Measurements from ENCODE around the gene IL1R2. TPM values are rescaled to one million over a fixed set of nuclear protein-coding genes. Genes with fewer than 3 reads are reported as not detected.

Gene IL1R2
- total and polyA plus RNA-seq, 2 of the 8 experiments (the other 6 are each of a cell fraction or from before 2014, with no cell fraction given): 0.06 TPM; not detected in 1

DNA sequence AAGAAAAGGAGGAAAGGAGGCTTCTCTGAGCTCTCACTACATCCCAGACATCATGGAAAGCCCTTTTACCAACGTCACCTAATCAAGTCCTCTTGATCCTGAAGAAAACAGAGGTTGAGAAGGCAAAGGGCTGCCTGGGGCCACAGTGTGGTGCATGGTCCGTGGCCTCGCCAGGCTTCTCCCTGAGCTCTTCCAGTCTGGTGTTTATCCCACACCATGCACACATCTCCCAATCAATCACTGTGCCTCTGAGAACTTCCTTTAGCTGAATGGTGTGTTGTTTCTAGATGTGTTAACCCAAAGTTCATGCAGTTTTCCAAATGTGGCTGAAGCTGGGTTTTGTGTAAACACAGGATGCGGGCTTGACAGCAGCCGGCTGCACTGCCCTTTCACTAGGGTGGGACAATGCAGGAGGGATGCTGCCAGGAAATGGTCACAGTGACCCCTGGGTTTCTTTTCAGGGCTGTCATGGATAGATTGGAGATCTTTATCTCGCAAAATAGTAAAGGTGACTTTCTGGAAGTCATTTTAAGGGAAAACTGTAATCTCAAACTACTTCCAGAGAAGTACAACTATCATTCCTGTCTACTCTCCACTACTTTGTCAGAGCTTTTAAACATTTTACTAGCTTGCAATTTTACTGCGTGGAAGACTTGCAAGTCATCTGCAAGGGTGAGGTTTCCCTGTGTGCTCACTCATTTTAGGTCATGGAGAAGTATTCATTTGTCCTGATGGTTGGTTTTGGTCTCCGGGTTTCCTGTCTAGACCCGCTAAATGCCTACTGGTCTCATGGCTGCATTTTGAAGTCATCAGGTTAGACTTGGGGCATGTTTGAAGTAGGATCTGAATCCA, 54.6 kb downstream of the IL1R2 start:
- Histone ChIP-seq H3K79me2 (ENCODE audit: control insufficient read depth in 1 of 2, insufficient read depth in 2 of 2, low read length in 2 of 2) (no peaks in the 10 kb centered on the region), H2BK120ac (replicated peaks; ENCODE audit: low read depth, low read length) (no peak overlapping the region), H3K18ac (ENCODE audit: extremely low read depth, low read length) (no peak overlapping the region), H2BK12ac (ENCODE audit: low read depth, low read length) (no peak overlapping the region), H4K91ac (replicated peaks; ENCODE audit: insufficient read length, low read length) (no peak overlapping the region), H2BK15ac (ENCODE audit: low read length) (no peak overlapping the region), H3K36me3 (ENCODE audit: control insufficient read depth in 2 of 4, insufficient read depth in 4 of 4, low read length in 3 of 4) (no peaks in the 10 kb centered on the region), H3K9me3 (ENCODE audit: insufficient read depth in 2 of 2, low read depth in 1 of 2, low read length in 1 of 2) (no peaks in the 10 kb centered on the region), H3K9ac (replicated peaks in 1 of 4; ENCODE audit: extremely low read depth in 1 of 4, low read depth in 3 of 4, low read length in 3 of 4) (no peak overlapping the region), H3K56ac (replicated peaks; ENCODE audit: insufficient read length, low read depth, low read length) (no peak overlapping the region), H3K4me1 (replicated peaks in 1 of 4; ENCODE audit: control insufficient read depth in 3 of 4, insufficient read depth in 4 of 4, low read length in 3 of 4) (no peaks in the 10 kb centered on the region), H4K8ac (ENCODE audit: extremely low read depth, insufficient read depth, low read length) (no peak overlapping the region), H3K27ac (ENCODE audit: low read depth, low read length) (no peak overlapping the region), H2BK5ac (ENCODE audit: low read depth, low read length) (no peak overlapping the region), H4K5ac (ENCODE audit: insufficient read length, low read depth, low read length) (no peak overlapping the region), H3K4me3 (ENCODE audit: extremely low read depth in 1 of 4, insufficient read depth in 2 of 4, low read depth in 3 of 4, low read length in 4 of 4) (no peak overlapping the region), H3K23ac (ENCODE audit: insufficient read length) (no peak overlapping the region), H3K79me1 (ENCODE audit: low read depth, low read length) (no peaks in the 10 kb centered on the region), H2AK5ac (ENCODE audit: low read depth, low read length) (no peak overlapping the region), H2BK20ac (ENCODE audit: low read length) (no peak overlapping the region), H3K27me3 (replicated peaks in 1 of 4; ENCODE audit: control insufficient read depth in 3 of 4, extremely low read depth in 1 of 4, insufficient read depth in 3 of 4, low read length in 3 of 4) (no peaks in the 10 kb centered on the region), H2AFZ (ENCODE audit: low read length) (no peak overlapping the region), H3K23me2 (ENCODE audit: low read depth, low read length) (no peaks in the 10 kb centered on the region), H3K14ac (ENCODE audit: insufficient read length) (no peak overlapping the region), H4K20me1 (replicated peaks in 1 of 2; ENCODE audit: control insufficient read depth in 1 of 2, insufficient read depth in 2 of 2, low read length in 2 of 2) (no peaks in the 10 kb centered on the region), H3K4me2 (ENCODE audit: insufficient read depth in 1 of 2, low read depth in 2 of 2, low read length in 2 of 2) (no peak overlapping the region), H3K4ac (replicated peaks; ENCODE audit: insufficient read length, low read depth, low read length) (no peak overlapping the region)
- POLR2A ChIA-PET (ENCODE audit: partially characterized antibody): interaction anchor here (0.8 kb wide), 1 partner anchor 10 kb away, joined by 3 read pairs; no protein-coding TSS in a partner anchor
- CTCF ChIA-PET (ENCODE audit: partially characterized antibody): interaction anchor here (0.6 to 2.0 kb wide), 4 partner anchors 26 to 604 kb away, joined by 3 to 7 read pairs (median 4); no protein-coding TSS in a partner anchor
- DNase-seq (ENCODE audit: low read depth in 1 of 2, low spot score in 2 of 2): no peak
- no peak for FAIRE-seq
- WGBS, 2 experiments (ENCODE audit: extremely low coverage in 1 of 2, insufficient coverage in 1 of 2, insufficient read length in 1 of 2, insufficient replicate concordance in 2 of 2, low coverage in 1 of 2, low lambda C conversion rate in 2 of 2, missing lambda C conversion rate in 1 of 2): 82% methylated on average over 9 of the region's 9 CpGs; no CpG with 5 or more reads in 1 of the 2 experiments
- TF ChIP-seq ASH2L (IDR thresholded peaks at IDR 0.05; ENCODE audit: low read length): no peak
- no peak for TF ChIP-seq POU5F1 (IDR thresholded peaks at IDR 0.05; ENCODE audit: low read depth, low read length)
- no peak for TF ChIP-seq CEBPB (IDR thresholded peaks at IDR 0.05; ENCODE audit: low read depth, low read length)
- no peak for TF ChIP-seq POLR2A (IDR thresholded peaks at IDR 0.05; ENCODE audit: control extremely low read depth in 1 of 2, low read depth in 2 of 2, low read length in 2 of 2)
- no peak for TF ChIP-seq HDAC2 (IDR thresholded peaks at IDR 0.05; ENCODE audit: borderline replicate concordance in 1 of 2, low read depth in 2 of 2, low read length in 2 of 2)
- TF ChIP-seq NANOG (IDR thresholded peaks at IDR 0.05; ENCODE audit: insufficient read depth, low read depth, low read length, poor library complexity, severe bottlenecking): no peak
- no peak for TF ChIP-seq EGR1 (IDR thresholded peaks at IDR 0.05; ENCODE audit: borderline replicate concordance, low read depth, low read length)
- TF ChIP-seq FOSL1 (IDR thresholded peaks at IDR 0.05; ENCODE audit: insufficient read depth, low read depth, low read length): no peak
- TF ChIP-seq JUND (IDR thresholded peaks at IDR 0.05; ENCODE audit: low read length): no peak
- TF ChIP-seq RFX5 (IDR thresholded peaks at IDR 0.05; ENCODE audit: borderline replicate concordance, low read depth, low read length): no peak
- no peak for TF ChIP-seq SUZ12 (IDR thresholded peaks at IDR 0.05; ENCODE audit: low read length)
- TF ChIP-seq CREB1 (IDR thresholded peaks at IDR 0.05): no peak
- no peak for TF ChIP-seq TAF1 (IDR thresholded peaks at IDR 0.05; ENCODE audit: low read depth, low read length)
- no peak for TF ChIP-seq RXRA (IDR thresholded peaks at IDR 0.05; ENCODE audit: insufficient read depth, low read depth, low read length)
